Prostate gland (tissue), 2 donors: Measurements from ENCODE around the gene IGF2BP2. TPM values are rescaled to one million over a fixed set of nuclear protein-coding genes. Genes with fewer than 3 reads are reported as not detected.

Experiments
- DNase-seq: peaks from one replicate; pipeline ENCODE4 v3.0.0-alpha.2; 2019; ENCODE audit warnings: low spot score
- H3K27ac ChIP-seq, 2 donors: fragments of 200-600 bp; sonication (generic); 2 replicates each; pipeline ENCODE4 v1.5.1; 2017 to 2019
- H3K27me3 ChIP-seq: fragments of 200-600 bp; sonication (generic); replicated peaks from 2 replicates; pipeline ENCODE4 v1.5.1; 2019; ENCODE audit not compliant: insufficient read depth
- H3K36me3 ChIP-seq, 2 donors: fragments of 200-600 bp; sonication (generic); 1 replicate in 1 of 2; 2 replicates in 1 of 2; pipeline versions ENCODE4 v1.5.1 to v1.8.1; 2017 to 2019
- H3K4me1 ChIP-seq: fragments of 200-600 bp; sonication (generic); replicated peaks from 2 replicates; pipeline ENCODE4 v1.5.1; 2019
- H3K4me3 ChIP-seq, 2 donors: fragments of 200-600 bp; sonication (generic); 2 replicates each; pipeline ENCODE4 v1.5.1; 2017 to 2019
- H3K9me3 ChIP-seq: fragments of 200-600 bp; sonication (generic); 2 replicates; pipeline ENCODE4 v1.5.1; 2017
- POLR2A ChIP-seq: fragments of 450-650 bp; IDR thresholded peaks from one replicate; pipeline ENCODE4 v1.6.1; 2016; ENCODE audit warnings: antibody characterized with exemption, mild to moderate bottlenecking
- POLR2AphosphoS5 ChIP-seq: sonication (generic); formaldehyde crosslinking; IDR thresholded peaks from one replicate; pipeline ENCODE4 v1.6.1; 2017; ENCODE audit warnings: antibody characterized with exemption
- WGBS: methylation state at CpG from one replicate; pipeline ENCODE4 v1.1.5; 2018; 5-methylcytosine and 5-hydroxymethylcytosine counted together
- intact Hi-C: fragments of 100-400 bp; cut with DNase I; formaldehyde crosslinking; loops from one replicate; pipeline ENCODE4 v1.14.2; 2022
- total RNA-seq, 2 donors: library from RNA; depleted of rRNA; stranded (reverse); fragments of >200 nt; gene quantifications; one replicate each; pipeline ENCODE4 v1.1.0, GENCODE V29; 2016
- TF ChIP-seq, protein P1 (sequence below), 4 experiments: fragments of 200-600 bp in 2 of 4; fragments of 450-650 bp in 2 of 4; sonication (generic) in 2 of 4; IDR thresholded peaks; 1 replicate in 3 of 4; 2 replicates in 1 of 4; pipeline ENCODE4 v1.5.1; 2016 to 2019; ENCODE audit warnings: antibody characterized with exemption in 4 of 4, mild to moderate bottlenecking in 2 of 4, moderate library complexity in 2 of 4

The IGF2BP2 gene
- total RNA-seq, 2 donors from 2014 or later: 1.2 to 8.8 TPM

DNA sequence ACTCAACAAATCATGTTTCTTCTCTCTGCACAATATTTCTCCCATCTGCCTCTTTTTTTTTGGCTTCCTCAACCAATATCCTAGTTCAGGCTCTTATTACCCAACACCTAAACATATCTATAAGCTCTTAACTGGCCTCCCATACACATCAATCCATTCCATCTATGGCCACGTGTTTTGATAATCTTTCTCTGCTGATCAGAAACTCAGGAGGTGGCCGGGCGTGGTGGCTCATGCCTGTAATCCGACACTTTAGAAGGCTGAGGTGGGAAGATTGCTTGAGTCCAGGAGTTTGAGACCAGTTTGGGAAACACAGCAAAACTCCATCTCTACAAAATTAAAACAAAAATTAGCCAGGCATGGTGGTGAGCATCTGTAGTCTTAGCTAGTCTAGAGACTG is 68.4 kb downstream of the IGF2BP2 start:
- DNase-seq: no peak
- Histone ChIP-seq H3K27me3 (no peaks in the 10 kb centered on the region), H3K4me3 (no peak overlapping the region), H3K9me3 (no peaks in the 10 kb centered on the region), H3K27ac (no peak overlapping the region), H3K36me3 (no peaks in the 10 kb centered on the region), H3K4me1 (no peaks in the 10 kb centered on the region)
- 89% methylated on average over 4 of the region's 4 CpGs for WGBS
- intact Hi-C loops: no loop called here
- TF ChIP-seq POLR2A: no peak
- TF ChIP-seq, protein P1, sequence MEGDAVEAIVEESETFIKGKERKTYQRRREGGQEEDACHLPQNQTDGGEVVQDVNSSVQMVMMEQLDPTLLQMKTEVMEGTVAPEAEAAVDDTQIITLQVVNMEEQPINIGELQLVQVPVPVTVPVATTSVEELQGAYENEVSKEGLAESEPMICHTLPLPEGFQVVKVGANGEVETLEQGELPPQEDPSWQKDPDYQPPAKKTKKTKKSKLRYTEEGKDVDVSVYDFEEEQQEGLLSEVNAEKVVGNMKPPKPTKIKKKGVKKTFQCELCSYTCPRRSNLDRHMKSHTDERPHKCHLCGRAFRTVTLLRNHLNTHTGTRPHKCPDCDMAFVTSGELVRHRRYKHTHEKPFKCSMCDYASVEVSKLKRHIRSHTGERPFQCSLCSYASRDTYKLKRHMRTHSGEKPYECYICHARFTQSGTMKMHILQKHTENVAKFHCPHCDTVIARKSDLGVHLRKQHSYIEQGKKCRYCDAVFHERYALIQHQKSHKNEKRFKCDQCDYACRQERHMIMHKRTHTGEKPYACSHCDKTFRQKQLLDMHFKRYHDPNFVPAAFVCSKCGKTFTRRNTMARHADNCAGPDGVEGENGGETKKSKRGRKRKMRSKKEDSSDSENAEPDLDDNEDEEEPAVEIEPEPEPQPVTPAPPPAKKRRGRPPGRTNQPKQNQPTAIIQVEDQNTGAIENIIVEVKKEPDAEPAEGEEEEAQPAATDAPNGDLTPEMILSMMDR (IDR thresholded peaks at IDR 0.05): no peak
- TF ChIP-seq POLR2AphosphoS5: no peak

DNA sequence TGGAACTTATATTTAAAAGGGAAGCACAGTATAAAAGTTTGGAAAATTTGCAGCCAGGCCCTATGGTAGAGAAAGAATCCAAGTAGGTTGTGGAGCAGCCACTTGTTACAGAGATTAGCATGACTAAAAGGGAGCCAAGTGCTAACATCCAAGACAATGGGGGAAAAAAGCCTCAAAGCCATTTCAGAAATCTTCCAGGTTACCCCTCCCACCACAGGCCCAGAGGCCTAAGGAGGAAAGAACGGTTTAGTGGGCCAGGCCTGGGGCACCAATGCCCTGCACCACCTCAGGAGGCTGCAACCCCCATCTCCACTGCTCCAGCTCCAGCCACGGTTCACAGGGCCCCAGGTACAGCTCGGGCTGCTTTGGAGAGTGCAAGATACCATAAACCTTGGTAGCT is 69.9 kb downstream of the IGF2BP2 start:
- Histone ChIP-seq H3K4me1 (no peaks in the 10 kb centered on the region), H3K27me3 (no peaks in the 10 kb centered on the region), H3K36me3 (no peaks in the 10 kb centered on the region), H3K4me3 (no peak overlapping the region), H3K9me3 (no peaks in the 10 kb centered on the region), H3K27ac (no peak overlapping the region)
- TF ChIP-seq POLR2AphosphoS5 (no peak), POLR2A (no peak)
- intact Hi-C loops: no loop called here
- 93% methylated on average over 3 of the region's 3 CpGs for WGBS
- DNase-seq: no peak

DNA sequence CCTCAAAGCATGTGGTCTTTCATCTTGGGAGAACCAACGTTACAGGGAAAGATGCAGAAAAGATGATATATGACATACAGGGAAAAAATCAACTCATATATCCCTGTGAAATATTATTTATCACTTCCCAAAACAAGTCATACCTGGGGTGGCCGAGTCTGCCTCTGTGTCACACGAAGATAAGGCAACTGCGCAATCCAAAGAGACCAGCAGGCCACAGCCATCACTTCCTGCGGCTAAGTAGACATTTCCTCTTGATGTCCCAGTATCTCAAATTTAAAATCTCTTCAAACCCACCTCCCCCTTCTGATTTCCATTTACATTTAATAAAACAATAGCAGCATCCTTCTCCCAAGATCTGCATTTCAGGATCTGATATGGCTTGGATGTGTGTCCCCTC is 71.5 kb downstream of the IGF2BP2 start:
- no peak overlapping the region for H3K27ac ChIP-seq
- TF ChIP-seq POLR2A (no peak), POLR2AphosphoS5 (no peak)
- TF ChIP-seq, protein P1 (IDR thresholded peaks at IDR 0.05): no peak
- no peaks in the 10 kb centered on the region for H3K4me1 ChIP-seq
- H3K27me3 ChIP-seq: no peaks in the 10 kb centered on the region
- no peak overlapping the region for H3K4me3 ChIP-seq
- no peak for DNase-seq
- no peaks in the 10 kb centered on the region for H3K36me3 ChIP-seq
- intact Hi-C loops: no loop called here
- H3K9me3 ChIP-seq: no peaks in the 10 kb centered on the region
- 83% methylated on average over 5 of the region's 5 CpGs for WGBS

DNA sequence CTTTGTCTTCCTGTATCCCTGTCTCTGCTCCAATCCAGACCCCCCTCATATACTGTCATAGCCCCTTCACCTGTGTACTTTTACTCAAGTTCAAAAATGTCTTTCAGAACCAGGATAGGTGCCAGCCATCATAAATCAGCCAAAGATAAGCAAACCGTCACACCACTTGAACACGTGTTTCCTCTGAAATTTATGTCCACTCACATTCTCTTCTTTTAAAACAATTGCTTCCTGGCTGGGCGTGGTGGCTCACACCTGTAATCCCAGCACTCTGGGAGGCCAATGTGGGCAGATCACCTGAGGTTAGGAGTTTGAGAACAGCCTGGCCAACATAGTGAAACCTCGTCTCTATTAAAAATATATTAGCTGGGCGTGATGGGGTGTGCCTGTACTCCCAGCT is 74.1 kb downstream of the IGF2BP2 start:
- H3K4me3 ChIP-seq: no peak overlapping the region
- WGBS: 66% methylated on average over 5 of the region's 5 CpGs
- intact Hi-C loops: no loop called here
- H3K36me3 ChIP-seq: no peaks in the 10 kb centered on the region
- H3K4me1 ChIP-seq: no peaks in the 10 kb centered on the region
- H3K9me3 ChIP-seq: no peaks in the 10 kb centered on the region
- no peak for TF ChIP-seq POLR2A
- TF ChIP-seq, protein P1 (IDR thresholded peaks at IDR 0.05): no peak
- TF ChIP-seq POLR2AphosphoS5: no peak
- H3K27ac ChIP-seq: no peak overlapping the region
- DNase-seq: no peak
- H3K27me3 ChIP-seq: no peaks in the 10 kb centered on the region

DNA sequence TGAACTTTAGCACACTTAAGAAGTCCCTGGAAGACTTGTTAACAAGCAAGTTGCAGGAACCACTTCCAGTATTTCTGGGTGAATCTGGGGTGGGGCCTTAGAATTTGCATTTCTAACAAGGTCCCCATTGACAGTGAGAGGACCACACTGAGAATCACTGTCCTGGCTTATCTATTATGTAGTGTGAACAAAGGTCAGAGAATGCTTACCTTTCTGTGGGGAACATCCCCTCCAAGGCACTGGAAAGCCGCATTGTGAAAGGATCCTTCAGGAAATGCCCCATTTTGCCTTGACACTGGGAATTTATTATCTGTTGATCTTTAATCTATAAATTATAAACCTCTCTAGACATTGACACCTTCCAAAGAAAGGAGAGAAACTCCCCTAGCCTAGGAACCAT is 74.8 kb downstream of the IGF2BP2 start:
- Histone ChIP-seq H3K4me1 (no peaks in the 10 kb centered on the region), H3K9me3 (no peaks in the 10 kb centered on the region), H3K36me3 (no peaks in the 10 kb centered on the region), H3K27me3 (no peaks in the 10 kb centered on the region), H3K27ac (no peak overlapping the region), H3K4me3 (no peak overlapping the region)
- TF ChIP-seq, protein P1 (IDR thresholded peaks at IDR 0.05): no peak
- DNase-seq: no peak
- intact Hi-C loops: no loop called here
- WGBS: 83% methylated on average over 1 of the region's 1 CpG
